Measurements from ENCODE around the gene HS3ST4.

Gene HS3ST4

DNA sequence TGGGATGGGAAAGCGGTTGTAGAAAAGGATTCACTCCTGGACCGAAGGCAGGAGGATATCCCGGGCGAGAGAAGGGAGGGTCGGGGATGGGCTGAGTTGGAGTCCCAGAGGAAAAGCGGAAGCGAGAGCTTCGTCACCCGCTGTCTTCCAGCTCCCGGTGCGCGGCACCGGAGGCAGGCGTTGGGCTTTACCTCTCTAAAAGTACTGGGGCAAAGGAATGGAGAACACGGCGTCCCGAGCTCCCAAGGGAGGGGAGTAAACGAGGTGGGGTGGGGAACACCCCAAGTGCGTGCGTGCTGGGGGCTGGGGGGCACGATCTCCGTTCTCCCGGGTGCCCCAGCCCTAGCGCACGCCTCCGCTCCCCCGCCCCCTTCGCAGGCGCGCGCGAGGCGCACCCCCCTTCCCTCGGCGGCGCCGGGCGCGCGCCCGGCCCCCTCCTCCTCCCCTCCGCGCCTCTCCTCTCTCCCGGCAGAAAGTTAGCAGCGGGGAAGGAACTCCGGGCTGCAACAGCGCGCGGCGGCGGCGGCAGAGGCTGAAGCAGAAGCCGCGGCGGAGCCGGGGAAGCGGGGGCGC lies at the start of gene HS3ST4:
Gene HS3ST4 (plus strand): TSS at position 441 of the 573 bp plus-strand sequence.
- no peak for DNase-seq (ENCODE audit: low read depth in 2 of 2)

- no peak for DNase-seq (ENCODE audit: low read depth in 2 of 2)
Measured at GRCh38 chr16:25643633-25644032, 48.1 kb upstream of the HS3ST4 start.

DNA sequence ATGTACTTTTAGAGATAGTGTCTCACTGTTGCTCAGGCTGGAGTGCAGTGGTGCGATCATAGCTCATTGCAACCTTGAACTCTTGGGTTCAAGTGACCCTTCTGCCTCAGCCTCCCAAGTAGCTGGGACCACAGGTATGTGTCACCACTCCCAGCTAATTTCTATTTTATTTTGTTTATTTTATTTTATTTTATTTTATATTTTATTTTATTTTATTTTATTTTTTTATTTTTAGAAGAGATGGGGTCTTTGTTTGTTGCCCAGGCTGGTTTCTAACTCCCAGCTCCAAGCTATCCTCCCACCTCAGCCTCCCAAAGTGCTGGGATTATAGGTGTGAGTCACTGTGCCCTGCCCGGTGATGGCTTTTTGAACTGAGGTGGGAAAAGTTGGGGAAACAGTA lies 35.1 kb upstream of the HS3ST4 start:
- DNase-seq (ENCODE audit: low read depth in 2 of 2), result no peak

DNA sequence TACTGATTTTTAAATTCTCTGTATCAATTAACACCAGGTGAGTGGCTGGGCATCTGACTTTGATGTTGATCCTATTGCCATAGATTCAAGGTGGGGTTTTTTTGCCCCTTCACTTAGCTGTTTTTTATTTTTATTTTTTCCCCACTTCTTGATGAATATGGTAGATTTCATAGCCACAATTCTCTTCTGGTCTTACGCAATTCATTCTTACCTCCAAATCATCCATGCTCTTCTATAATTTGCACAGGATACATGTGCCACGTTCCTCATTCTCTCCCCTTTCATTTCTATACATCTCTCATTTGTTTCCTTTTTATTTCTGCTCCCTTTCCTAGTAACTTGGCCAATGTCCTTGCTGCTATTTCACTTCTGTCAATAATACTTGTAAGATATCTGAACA lies 14.9 kb upstream of the HS3ST4 start:
- DNase-seq (ENCODE audit: low read depth in 2 of 2), result no peak

DNA sequence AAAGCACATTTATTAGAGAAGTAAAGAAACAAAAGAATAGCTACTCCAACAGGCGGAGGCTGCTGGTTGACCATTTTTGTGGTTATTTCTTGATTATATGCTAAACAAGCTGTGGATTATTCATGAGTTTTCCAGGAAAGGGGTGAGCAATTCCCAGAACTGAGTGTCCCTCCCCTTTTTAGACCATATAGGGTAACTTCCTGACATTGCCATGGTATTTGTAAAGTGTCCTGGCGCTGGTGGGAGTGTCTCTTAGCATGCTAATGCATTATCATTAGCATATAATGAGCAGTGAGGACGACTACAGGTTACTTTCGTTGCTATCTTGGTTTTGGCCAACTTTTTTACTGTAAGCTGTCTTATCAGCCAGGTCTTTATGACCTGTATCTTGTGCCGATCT lies 12.2 kb upstream of the HS3ST4 start:
- DNase-seq (ENCODE audit: low read depth in 2 of 2), result no peak

- DNase-seq (ENCODE audit: low read depth in 2 of 2), result no peak
Measured at GRCh38 chr16:25689137-25689836, 2.5 kb upstream of the HS3ST4 start.

- no peak for DNase-seq (ENCODE audit: low read depth in 2 of 2)
Measured at GRCh38 chr16:25690552-25691143, 1.1 kb upstream of the HS3ST4 start.

DNA sequence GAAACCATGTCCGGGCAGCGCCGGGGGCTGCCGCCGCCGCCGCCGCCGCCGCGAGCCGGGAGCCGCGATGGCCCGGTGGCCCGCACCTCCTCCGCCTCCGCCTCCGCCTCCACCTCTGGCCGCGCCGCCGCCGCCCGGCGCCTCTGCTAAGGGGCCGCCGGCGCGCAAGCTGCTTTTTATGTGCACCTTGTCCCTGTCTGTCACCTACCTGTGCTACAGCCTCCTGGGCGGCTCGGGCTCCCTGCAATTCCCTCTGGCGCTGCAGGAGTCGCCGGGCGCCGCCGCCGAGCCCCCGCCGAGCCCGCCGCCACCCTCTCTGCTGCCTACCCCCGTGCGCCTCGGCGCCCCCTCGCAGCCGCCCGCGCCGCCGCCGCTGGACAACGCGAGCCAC lies 587 bp downstream of the HS3ST4 start:
- DNase-seq (ENCODE audit: low read depth in 2 of 2), result no peak

DNA sequence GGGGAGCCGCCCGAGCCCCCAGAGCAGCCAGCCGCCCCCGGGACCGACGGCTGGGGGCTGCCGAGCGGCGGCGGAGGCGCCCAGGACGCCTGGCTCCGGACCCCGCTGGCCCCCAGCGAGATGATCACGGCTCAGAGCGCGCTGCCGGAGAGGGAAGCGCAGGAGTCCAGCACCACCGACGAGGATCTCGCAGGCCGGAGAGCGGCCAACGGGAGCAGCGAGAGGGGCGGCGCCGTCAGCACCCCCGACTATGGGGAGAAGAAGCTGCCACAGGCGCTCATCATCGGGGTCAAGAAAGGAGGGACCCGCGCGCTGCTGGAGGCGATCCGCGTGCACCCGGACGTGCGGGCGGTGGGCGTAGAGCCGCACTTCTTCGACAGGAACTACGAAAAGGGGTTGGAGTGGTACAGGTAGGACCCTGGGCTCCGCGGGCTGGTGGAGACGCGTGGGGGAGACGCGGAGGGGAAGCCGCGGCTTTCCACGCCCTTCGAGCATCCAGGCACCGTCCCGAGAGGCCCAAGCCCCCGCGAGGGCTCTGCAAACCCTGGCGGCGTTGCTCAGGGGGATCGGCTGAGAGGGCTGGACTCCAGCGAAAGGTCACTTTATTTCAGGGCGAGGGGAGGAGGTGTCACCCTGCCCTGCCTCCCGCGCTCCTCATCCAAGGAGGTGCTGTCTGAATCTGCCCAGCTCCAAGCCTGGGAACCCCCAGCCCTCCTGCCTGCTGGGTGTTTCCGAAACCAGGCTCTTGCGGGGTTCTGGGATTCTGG lies 1.2 kb downstream of the HS3ST4 start:
- no peak for DNase-seq (ENCODE audit: low read depth in 2 of 2)

- DNase-seq (ENCODE audit: low read depth in 2 of 2), result no peak
Measured at GRCh38 chr16:25693631-25694030, 1.9 kb downstream of the HS3ST4 start.

DNA sequence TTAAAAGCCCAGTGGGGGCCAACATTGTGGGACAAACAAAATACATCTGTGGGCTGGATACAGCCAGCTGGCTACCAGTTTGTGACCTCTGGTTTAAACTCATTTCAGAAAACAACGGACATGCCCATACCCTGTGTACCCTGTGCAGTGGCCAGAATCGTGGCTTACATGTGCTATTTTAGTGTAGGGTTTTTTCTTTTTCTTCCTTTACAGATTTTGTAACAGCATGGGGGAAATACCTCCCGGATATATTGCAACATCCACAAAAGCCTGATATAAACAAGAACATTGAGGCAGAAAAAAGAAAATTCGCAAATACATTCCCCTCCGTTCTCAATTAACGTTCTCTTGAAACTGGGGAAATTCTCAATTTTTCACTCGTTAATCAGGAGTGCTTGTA lies 7.3 kb downstream of the HS3ST4 start:
- no peak for DNase-seq (ENCODE audit: low read depth in 2 of 2)

DNA sequence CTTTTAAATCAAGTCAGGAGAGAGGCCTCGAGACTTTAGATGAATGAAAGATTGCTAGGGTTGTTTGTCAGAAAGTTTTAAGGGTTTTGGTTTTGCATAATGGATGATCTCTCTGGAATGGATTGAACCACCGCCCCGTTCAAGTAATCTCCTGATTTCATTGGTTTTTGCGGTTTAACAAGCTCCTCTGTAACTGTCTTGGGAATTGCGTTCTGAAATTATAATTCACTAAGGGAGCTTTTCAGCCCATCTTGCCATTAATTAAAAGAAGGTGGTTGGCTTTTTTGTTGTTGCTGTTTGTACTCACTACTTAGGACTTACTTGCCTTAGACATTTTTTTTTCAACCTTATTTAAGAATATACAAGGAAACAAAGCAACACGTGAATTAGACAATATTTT lies 8.8 kb downstream of the HS3ST4 start:
- DNase-seq (ENCODE audit: low read depth in 2 of 2), result no peak

DNA sequence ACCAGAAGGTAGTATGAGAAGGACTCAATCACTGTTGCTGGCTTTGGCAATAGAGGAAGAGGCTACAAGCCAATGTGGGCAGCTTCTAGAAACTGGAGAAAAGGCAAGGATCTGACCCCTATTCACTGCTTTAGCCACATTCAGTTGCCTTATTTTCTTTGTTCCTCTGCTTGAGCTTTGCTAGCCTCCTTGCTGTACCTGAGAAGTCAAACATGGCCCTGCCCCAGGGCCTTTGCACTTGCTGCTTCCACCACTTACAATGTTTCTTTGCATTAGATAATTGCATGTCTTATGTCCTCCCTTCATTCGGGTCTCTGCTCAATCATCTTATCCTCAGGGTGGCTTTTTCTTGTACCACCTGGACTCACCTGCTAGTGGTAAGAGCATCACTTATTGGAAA lies 15.8 kb downstream of the HS3ST4 start:
- DNase-seq (ENCODE audit: low read depth in 2 of 2), result no peak

DNA sequence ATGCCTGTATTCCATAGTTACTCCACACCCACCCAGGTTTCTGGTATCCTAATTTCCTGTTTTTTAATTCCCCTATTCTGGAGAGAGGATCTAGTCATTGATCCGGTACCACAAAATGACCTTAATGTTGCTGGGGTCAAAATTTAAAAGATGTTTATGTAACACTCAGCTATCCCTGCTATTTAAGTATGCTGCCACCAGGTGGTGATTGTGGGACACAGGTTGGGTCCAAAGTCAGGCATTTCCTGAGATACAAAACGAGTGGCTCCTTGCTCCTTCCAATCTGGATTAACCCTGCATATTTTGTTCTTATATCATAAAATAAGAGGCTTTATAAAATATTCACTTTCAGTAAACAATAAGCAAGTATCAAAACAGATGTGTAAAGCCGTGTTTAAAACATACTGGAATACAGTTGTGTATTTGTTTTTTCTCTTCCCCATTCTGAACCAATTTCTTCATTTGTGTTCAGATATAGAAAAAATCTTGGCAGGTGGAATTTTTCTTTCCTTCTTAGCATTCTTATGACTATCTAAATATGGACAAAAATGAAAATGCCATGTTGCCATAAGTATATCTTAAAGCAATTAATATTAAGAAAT lies 16.3 kb downstream of the HS3ST4 start:
- DNase-seq (ENCODE audit: low read depth in 2 of 2), result no peak

- no peak for DNase-seq (ENCODE audit: low read depth in 2 of 2)
Measured at GRCh38 chr16:25709213-25709612, 17.5 kb downstream of the HS3ST4 start.

DNA sequence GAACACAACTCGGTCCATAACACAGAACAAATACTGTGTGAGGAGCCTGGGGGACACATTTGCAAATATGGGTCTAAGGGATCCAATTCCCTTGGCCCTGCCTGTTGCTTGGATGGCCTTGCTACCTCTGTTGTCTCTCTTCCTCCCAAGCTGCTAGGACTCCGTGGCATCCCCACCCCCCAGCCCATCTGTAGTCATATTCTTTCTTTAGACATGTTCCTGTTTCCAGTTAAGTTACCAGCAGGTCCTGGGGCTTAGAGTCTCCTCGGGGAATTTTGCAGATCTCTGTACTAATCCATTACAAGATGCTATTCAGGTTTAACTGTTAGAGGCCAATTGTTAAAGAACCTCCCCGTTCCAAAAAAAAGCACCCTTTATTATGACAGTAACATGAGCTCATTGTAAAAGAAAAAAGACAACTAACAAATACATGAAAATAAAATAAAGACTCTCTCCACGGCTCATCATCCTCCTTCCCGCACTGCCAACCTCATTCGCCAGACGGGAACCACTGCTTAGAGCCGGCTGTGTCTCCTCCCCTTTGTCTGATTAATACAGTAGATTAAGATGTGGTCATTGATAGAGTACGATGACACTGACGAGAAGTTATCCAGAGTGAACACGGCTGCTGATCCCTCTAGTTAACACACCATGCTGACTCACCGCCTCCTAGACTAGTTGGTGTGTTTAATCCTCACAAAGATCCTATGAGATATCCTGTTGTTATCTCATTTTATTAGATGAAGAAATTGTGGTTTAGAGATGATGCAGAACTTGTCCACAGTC lies 22.2 kb downstream of the HS3ST4 start:
- DNase-seq (ENCODE audit: low read depth in 2 of 2), result no peak

DNA sequence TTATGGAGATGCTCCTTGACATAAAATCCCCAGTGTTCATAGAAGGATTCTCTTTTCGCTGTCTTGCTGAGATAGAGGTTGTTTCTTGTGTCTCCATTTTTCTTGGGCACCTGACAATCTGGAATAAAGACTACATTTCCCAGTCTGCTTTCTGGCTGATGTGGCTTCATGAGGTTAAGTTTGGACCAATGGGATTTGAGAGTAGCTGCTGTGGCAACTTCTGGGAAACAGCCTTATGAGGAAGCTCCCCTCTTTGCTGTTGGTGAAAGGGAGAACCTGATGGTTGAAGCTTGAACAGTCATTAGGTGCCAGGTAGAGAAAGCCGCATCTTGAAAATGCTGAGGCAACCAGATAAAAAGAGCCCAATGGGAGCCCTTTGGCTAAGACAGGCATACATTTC lies 24.4 kb downstream of the HS3ST4 start:
- no peak for DNase-seq (ENCODE audit: low read depth in 2 of 2)

GRCh38 chr16:25721439-25721838 lies 29.7 kb downstream of the HS3ST4 start:
- DNase-seq (ENCODE audit: low read depth in 2 of 2), result no peak

DNA sequence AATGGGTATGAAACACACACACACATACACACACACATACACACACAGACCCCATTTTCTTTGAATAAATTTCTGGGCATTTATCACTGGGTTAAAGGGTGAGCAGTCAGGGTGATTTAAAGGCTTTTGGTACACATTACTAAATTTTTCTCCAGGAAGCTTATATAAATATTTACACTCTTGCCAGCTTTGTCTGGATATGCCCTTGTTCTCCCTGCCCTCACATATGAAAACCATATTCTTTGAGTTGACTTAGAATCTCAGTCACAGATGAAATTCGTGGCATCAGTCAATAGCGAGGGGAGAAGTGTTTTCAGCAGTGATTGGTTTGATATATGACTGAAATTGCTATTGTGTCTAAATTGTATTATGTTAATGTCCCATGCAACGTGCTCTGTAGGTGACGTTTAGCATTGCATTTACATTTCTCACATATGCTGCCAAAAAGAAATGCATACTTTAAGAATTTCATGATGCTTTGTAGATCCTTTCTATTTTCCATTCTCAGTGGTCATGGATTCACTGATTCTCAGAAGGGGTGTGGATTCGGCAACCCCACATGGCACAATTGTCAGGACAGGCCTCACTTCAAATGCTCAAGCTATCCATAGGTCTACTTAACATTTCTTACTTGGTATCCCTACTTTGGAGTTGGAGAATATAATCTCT lies 34.8 kb downstream of the HS3ST4 start:
- no peak for DNase-seq (ENCODE audit: low read depth in 2 of 2)

DNA sequence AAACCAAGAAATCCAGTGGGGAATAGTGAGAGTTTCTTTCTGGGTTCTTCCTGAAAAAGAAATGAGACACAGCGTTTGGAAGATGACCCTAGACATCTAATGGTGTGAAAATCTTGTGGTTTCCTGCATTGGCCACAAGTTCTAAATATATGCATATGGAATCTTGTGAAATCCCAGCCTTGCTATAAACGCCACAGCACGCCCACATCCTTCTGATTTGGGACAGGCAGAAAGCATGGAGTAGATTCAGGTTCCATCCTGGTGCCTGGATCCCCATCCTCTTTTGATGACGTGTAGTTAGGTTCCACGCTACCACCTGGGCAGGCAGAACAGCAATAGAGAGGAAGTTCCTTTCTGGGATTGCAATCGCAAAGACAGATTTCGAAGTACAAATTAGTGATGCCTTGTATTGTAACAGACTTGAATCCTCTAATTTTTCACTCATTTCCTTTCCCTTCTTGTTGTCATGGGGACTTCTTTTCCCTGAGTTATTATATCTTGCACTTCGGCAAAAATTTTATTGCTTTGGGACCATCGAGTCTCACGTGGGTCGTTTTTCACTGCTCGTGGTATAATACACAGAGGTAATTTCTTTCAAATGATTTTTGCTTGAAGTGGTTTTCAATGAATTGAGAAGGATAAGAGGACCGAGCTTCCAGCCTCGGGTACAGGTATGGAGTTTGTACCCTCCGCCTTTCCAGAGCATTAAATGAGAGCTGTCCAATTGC lies 37.6 kb downstream of the HS3ST4 start:
- no peak for DNase-seq (ENCODE audit: low read depth in 2 of 2)

Data from stimulated activated CD4-positive, alpha-beta T cell treated with anti-CD3 and anti-CD28 coated beads, Interleukin-4, amount 100 ng/mL, for 48 hours (primary cell).